HG03045 (cell line): ENCODE data around the gene THADA.

Source experiments
- ATAC-seq: cut with Tn5 transposase; IDR thresholded peaks from one replicate; pipeline ENCODE4 v1.9.1; 2021; ENCODE audit warnings: mild to moderate bottlenecking, moderate library complexity; ENCODE audit not compliant: unreplicated experiment

Gene THADA

DNA sequence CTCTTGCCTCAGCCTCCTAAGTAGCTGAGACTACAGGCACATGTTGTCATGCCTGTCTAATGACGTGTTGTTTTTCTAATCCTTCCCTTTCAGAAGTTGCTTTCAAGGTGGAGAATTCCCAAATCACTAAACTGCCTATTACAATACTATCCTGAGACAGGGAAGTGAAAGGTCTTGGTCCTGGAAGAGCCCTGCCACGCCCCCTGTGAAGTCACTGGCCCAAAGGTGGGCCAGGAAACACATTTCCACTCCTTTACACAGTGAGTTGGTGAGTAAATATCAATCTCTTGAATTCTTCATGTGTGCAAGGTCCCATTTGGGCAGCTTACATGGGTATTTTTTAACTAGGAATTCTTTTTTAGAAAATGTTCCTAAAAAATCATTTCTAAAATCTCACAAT lies 150.1 kb downstream of the THADA start:
- ATAC-seq: no peak

DNA sequence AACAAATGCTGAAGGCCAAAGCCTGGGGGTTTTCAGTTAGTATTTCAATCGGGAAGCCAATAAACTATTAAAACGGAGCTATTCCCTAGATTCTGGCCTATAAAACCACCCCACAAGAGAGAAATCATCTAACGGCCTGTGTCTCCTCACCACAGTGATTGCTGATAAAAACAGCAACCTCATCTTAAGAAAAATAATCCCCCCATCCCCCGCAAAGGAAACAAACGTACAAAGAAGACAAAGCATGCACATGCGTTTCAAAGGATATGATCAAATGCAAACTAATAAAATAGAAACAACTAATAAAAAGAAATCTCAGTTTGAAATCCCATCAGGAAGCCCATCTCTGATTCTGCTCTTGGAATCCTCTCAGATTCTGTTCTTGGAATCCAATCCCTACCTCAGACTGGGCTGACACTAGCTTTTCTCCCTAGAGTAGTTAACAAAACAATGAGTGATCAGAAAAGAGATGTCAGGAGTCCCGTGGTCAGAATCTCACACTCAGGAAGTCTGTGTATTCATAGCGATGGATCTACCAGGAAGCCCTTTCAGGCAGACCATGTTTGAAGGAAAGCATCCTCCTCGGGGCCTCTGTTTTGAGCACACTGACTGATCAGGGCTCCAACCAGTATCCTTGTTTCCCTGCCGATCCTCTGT lies 150.7 kb downstream of the THADA start:
- no peak for ATAC-seq

DNA sequence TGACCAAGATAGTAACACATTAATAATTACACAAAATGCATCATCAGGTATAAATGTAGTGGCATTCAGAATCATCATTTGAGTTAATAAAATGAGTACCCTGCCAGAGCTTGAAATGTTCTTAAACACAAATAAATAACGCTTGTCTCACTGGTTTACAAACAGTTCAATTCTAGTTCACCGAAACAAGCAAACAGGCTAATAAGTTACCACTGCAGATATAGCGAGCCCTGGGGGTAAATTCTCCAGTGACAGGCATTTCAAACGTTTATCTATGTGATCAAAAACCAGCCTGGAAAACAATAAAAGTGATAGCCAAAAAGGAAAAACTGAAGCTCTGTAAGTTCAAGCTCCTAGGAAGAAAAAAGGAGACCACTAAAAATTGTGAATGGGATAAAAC lies 152.6 kb downstream of the THADA start:
- ATAC-seq: no peak

DNA sequence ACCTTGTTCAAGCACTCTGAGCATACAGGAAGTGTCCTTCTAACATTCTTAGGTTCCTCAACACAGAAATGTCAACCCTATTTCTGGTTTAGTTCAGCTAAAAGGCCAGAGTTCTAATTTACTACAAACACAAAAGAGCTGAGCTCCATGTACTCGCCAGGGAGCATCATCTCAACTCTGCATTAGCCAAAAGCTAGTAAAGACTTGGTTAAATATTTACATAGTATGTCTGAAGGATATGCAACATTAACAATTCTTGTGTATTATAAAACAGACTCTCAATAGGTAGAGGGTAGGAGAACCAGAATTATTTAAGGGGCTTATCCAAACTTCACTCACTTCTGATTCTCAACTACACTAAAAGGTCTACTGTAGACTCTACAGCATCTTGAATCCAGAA lies 154.6 kb downstream of the THADA start:
- no peak for ATAC-seq

DNA sequence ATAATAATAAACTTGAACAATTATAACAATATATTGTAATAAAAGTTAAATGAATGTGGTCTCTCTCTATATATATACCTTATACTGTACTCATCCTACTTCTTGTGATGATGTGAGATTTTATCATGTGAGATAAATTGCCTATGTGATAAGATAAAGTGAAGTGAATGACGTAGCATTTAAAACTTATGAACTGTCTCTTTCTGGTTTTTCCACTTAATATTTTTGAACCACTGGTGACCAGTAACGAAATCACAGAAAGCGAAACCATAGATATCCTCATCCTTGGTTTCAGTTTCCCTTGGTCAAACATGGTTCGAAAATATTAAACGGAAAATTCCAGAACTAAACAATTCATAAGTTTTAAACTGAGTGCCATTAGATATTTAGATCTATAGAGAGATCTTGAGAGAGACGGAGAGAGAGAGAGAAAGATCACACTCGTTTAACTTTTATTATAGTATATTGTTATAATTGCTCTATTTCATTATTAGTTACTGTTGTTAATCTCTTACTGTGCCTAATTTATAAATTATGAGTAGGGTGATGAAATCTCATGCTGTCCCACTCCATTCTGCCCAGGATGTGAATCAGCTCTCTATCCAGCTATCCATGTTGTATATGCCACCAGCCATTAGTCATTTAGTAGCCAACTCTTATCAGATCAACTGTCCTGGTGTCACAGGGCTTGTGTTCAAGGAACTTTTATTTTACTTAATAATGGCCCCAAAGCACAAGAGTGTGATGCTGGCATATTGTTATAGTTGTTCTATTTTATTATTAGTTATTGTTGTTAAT lies 156.8 kb downstream of the THADA start:
- no peak for ATAC-seq

DNA sequence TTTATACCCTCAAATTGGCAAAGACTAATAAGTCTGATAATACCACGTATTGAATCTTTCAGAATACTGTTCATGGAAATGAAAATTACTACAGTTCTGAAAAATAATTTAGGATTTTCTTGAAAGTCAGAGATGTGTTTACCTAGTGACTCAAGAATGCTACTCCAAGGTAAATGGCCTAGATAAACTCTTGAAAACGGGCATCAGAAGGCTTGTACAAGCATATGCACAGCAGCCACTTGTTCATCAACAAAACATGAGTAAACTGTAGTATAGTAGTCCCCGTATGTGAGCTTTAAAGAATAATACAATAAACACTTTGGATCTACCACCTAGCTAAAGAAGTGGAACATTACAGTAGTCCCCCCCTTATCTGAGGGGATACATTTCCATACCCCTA lies 157.5 kb downstream of the THADA start:
- ATAC-seq: no peak

DNA sequence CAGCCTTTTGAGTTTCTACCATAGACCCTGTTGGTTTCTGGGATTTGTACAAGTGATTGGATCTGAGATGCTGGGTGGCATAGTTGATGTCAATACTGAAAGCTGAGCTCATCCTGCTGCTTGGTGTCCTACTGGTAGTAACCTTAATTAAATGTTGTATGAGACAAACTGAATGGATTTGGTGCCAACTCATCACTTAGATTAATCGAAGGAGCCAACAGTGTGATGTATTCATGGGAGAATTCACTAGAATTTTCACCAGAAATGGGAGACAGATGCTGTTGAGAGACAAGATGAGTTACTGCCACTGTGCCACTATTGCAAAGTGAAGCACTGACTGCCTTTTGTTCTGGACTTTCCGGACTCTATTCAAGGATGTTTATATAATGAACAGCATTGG lies 158.5 kb downstream of the THADA start:
- no peak for ATAC-seq

DNA sequence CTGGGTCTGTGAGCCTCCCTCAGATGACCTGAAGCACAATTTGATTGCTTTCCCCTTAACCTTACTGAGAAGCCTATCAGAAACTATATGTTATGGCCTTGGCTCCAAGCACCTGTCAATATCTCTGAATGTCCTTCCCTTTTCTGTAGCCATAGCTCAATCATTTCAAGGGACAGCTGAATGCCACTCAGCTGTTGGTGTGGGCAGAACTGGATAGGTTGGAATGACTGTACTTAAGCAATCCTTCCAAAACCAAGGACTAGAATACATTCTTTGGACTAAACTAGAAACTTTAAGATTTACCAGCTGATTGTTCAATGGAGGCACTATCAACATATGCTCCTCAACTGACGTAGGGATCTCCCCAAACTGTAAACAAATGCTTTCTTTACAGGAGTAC lies 159.4 kb downstream of the THADA start:
- ATAC-seq: no peak

DNA sequence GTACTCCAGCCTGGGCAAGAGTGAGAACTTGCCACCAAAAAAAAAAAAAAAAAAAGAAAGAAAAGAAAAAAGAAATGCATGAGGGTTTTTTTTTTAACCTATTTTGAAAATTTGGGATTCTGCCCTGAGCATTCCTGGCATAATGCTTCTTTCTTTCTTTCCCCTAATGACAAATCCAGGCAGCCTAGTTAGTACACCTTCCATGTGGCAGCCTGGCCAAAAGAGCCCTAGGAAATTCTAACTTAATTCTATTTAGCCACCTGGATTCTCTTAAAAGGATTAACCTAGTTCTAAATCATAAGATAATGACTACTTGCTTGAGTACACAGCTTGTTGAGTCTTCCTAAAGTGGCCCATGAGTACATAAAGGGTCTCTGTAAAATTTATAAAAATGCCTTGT lies 160.1 kb downstream of the THADA start:
- ATAC-seq: no peak

DNA sequence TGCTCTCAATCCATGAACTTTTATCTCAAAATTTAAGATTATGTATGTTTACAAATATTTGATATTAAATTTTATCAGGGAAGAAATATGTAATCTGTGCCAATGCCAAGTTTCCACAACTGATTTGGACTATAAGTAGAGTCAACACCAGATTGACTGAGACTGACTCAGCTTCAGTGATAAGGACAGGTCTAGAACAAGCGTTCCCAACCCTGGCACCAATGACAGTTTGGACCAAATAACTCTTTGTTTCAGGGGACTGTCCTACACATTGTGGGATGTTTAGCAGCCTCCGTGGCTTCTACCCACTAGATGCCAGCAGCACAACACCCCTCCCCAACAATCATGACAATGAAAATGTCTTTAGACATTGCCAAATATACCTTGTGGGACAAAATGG lies 165.3 kb downstream of the THADA start:
- no peak for ATAC-seq

DNA sequence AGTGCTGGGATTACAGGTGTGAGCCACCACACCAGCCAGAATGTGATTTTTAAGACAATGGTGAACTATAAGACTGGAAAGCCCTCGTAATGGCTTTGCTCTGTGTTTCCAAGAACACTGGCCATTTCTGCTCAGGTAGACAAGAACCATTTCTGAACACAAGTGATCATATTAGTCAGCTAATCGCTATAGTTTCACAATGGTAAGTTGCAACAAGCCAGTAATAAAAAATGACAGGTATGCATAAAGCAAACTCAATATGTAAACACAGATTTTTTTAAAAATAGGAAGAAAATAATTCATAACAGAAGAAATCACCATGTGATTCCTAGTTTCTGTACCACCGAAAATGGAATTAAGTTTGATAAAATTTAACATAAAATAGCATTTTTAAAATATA lies 166.5 kb downstream of the THADA start:
- no peak for ATAC-seq

DNA sequence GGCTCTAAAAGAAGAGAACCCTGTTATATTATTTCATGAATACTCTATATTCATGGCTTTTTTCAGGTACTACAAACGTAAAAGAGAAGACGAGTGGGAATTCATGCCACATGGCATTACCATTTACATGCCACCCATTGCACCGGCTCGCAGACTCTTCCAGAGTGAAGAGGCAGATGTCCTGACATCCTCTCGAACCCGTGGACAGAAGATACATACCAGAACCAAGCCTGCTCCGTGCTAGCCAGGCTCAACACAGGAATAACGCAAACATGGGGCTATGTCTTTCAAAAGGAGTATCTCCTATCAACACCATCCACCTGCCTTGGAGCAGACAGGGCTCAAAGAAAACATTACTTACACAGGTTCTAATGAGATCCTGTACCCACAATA lies 168.8 kb downstream of the THADA start:
- ATAC-seq: no peak

DNA sequence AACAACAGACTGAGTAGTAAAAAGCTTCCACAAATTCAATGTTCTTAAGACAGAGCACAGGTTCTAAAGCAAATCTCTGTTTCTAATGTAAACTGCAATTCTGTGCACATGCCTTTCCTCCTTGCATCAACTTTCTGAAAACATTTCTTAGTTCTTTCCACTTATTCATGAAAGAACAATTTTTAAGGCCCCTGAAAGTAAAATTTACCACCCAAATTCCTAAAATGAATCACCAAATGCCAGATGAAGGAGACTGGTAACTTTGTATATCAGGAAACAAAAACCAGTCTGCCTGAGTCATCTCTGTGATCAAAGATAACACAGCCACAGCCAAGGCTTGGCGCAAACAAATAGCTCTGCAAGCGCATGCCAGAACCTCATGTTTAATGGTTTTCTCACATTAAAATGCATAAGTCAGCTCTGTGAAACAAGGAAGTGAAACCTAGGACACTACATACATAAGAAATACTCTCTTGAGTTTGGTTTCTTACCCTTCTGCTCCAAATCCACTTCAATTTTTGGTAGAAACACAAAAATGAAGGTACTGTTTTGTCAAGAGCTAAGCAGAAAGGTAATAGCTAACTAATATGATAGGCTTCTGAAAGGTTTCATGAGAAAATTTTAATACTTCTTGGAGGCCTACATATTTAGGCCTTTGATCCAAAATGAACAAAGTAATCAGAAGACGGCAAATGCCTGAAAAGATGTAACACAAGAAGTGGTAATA lies 169.4 kb downstream of the THADA start:
- ATAC-seq: peak; percentile 81

DNA sequence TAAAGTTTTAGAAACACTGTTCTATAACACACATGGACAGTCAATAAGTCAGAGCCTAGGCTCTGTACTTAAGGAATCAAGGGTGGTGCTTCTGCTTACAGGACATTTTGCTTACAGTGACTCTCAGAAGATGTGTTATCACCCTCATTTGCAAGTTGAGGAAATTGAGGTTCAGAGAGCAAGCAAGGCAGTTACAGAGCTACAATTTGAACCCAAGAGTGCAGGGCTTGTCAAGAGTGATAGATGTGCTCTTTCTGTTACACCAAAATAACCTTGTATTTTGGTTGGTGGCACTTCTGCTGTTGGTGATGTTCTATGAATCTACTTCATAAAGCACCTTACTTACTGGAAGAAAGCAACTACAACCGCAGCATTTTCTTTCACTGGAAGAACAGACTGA lies 170.2 kb downstream of the THADA start:
- no peak for ATAC-seq

DNA sequence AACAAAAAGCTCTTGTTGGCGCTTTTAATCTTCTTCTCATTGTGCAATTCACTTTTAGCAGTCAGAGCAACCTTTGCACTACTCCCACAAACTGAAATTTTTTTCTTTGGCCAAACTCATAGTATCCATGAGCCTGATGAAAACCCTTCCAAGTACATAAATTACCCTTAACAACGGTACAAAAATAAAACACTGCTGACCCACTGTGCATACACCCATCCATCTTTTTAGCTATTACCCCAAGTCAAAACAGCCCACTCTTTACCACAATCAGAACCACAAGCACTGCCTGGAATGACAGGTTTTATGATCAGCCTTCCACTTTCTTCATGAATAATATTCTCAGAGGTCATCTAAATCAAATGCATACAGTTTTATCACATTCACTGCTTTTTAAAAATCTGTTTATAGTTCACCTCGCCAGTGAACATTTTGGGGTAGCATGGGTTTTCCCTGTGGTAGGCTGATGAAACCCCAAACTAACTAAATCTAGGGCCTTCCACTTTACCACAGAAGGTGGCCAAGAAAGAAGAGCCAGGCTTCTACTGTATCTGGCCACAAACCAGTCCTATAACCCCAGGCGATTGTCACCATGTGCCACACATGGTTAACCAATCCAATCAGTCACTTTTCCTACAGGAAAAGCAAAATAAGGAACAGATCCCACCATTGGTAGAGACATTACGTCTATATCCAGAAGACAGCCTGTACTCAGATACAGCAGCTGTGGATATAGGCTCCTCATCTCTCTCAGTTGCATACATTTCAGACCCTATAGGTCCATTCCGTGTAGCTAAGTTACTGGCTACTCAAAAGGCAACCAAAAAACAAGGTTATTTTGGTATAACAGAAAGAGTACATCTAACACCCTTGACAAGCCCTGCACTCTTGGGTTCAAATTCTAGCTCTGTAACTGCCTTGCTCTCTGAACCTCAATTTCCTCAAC lies 171.3 kb downstream of the THADA start:
- ATAC-seq: no peak

DNA sequence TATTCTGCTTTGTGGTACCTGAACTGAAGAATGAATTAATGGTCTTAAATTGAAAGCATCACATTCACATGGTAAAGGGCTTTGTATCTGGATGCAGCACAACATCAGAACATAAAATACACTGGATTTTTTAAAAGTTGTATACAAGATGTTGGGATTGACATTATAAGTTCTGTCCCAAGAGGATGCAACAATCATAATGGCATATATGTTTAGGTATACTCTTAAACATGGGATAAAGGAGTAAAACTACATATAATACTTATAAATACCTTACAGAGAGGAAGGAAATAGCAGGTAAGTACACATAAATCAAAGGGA lies 171.9 kb downstream of the THADA start:
- no peak for ATAC-seq

DNA sequence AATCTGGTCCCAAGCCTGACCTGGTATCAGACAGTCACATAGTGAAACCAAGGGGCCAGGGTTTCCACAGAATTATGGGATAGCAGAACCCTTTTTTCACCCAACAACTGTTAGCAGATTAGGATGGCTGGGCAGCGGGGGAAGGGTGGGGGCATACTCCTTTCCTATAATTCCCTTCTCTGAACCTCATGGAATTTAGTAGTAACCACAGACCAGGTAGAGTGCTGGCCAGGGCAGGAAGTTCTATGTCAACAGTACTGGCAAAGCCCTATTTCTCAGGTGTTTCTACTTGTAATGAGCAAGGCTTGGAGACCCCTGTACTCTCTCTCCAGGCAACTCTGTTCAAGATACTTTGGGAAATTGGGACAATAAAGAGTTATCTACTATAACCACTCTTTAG lies 174.6 kb downstream of the THADA start:
- no peak for ATAC-seq

DNA sequence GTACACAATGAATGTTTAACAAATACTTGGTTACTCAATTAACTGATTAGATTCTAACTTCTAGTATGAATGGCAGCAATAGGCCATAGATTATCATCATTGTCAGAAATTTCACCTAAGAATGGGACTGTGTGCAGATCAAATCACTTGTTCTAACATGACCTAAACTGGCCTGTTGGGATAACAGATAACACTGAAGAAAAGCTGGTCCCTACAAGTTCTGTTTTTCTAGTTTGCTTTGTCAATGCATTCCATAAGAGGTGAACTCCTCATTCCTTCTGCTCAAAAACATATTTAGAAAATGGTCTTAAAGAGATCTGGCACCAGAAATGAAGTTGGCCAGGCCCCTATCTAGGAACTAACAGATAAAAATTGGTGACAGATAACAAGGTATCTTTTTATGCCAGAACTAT lies 175.4 kb downstream of the THADA start:
- no peak for ATAC-seq

DNA sequence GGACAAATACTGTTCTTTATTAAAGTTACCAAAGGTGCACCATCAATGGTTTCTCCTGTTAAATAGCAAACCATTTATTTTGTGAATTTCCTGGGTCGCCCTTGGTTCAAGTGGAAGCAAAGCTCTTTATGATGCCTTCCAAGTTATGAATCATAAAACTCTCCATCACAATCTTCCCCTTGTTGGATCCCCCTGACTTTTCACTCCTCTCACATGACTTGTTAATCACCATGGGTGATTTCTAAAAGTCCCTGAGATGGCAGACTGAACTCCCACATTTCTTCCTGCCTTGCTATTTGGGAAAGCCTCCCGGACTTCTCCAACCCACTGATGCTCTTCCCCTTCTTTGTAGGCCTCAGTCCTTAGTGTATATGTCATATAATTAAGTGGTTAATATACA lies 176.0 kb downstream of the THADA start:
- ATAC-seq: no peak

DNA sequence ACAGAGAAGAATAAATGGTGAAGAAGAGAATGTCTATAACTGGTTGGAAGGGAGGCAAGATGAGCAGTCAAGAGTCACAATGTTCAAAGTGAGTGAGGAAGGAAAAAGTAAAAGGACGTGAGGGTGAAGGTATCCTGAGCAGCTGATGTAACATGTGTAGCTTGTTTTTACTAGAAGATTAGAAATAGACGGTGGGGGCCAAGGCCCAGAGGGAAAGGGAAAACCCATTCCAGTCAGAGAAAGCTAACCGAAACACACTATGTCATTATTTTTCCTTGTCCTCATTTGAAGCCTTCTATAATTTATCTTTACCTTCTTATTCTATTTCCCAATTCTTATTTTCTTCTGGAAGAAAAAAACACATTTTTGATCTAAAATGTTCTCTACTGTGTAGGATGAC lies 176.6 kb downstream of the THADA start:
- ATAC-seq: no peak

DNA sequence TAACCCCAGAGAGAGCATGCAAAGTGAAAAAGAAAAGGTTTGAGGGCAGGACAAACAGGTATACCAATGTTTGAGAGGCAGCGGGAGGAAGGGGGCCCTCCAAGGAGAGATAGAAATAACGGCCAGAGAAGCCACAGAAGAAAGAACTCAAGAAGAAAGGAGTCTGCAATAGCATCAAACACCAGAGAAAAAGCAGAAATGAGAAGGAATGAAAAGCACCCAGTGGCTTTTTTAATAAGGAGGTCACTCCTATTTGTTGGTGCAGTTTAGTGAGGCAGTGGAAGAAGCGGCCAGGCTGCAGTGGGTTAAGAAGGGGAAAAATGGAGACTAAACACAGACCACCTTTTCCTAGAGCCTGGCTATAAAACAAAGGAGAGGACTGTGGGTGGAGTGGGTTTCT lies 177.2 kb downstream of the THADA start:
- no peak for ATAC-seq
